Tibial nerve (tissue), 4 donors: ENCODE measurements around the gene HEATR1.

Experiments
- EP300 ChIP-seq, 2 donors: sonication (generic); formaldehyde crosslinking; IDR thresholded peaks; one replicate each; pipeline ENCODE4 v1.6.1; 2017; ENCODE audit warnings: antibody characterized with exemption in 2 of 2, mild to moderate bottlenecking in 1 of 2
- POLR2A ChIP-seq, 2 donors: fragments of 450-650 bp; IDR thresholded peaks; one replicate each; pipeline ENCODE4 v1.6.1; 2017; ENCODE audit warnings: antibody characterized with exemption in 2 of 2, mild to moderate bottlenecking in 2 of 2, moderate library complexity in 2 of 2
- TF ChIP-seq, protein P1 (sequence below), 5 experiments: fragments of 200-600 bp in 3 of 5; fragments of 450-650 bp in 2 of 5; sonication (generic) in 3 of 5; IDR thresholded peaks; one replicate each; pipeline ENCODE4 v1.5.1; 2016 to 2019; ENCODE audit warnings: antibody characterized with exemption in 5 of 5, mild to moderate bottlenecking in 3 of 5, moderate library complexity in 2 of 5

DNA sequence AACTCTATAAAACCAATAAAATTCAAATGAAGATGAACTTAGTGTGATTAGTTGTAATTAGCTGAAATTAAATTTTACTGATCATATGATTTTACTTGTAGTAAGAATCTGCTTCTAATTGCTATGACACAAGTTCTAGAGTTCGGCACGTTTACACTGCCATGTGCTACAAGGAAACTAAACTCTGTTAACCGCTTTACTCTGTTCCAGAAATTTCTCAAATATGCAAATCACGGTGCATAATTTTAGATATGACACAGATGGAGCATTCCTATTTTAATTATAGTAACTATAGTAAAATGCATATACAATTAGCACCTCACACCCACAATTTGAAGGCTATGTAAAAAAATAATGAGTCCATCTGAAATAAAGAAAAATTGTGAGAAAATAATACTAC is 14.8 kb downstream of the HEATR1 start:
- TF ChIP-seq EP300 (IDR thresholded peaks at IDR 0.05): no peak
- TF ChIP-seq, protein P1, sequence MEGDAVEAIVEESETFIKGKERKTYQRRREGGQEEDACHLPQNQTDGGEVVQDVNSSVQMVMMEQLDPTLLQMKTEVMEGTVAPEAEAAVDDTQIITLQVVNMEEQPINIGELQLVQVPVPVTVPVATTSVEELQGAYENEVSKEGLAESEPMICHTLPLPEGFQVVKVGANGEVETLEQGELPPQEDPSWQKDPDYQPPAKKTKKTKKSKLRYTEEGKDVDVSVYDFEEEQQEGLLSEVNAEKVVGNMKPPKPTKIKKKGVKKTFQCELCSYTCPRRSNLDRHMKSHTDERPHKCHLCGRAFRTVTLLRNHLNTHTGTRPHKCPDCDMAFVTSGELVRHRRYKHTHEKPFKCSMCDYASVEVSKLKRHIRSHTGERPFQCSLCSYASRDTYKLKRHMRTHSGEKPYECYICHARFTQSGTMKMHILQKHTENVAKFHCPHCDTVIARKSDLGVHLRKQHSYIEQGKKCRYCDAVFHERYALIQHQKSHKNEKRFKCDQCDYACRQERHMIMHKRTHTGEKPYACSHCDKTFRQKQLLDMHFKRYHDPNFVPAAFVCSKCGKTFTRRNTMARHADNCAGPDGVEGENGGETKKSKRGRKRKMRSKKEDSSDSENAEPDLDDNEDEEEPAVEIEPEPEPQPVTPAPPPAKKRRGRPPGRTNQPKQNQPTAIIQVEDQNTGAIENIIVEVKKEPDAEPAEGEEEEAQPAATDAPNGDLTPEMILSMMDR (IDR thresholded peaks at IDR 0.05): no peak
- TF ChIP-seq POLR2A (IDR thresholded peaks at IDR 0.05): no peak
